ENCODE measurements around the gene LRRFIP2.
"Not testable (repeated sequence)": the region's sequence is repeated elsewhere in the genome, so short reads cannot be mapped to it uniquely, and the experiment has no call there.

Gene LRRFIP2

GRCh38 chr3:37217098-37217849 is 42.9 kb upstream of the LRRFIP2 start:
- TF ChIP-seq, protein P1, sequence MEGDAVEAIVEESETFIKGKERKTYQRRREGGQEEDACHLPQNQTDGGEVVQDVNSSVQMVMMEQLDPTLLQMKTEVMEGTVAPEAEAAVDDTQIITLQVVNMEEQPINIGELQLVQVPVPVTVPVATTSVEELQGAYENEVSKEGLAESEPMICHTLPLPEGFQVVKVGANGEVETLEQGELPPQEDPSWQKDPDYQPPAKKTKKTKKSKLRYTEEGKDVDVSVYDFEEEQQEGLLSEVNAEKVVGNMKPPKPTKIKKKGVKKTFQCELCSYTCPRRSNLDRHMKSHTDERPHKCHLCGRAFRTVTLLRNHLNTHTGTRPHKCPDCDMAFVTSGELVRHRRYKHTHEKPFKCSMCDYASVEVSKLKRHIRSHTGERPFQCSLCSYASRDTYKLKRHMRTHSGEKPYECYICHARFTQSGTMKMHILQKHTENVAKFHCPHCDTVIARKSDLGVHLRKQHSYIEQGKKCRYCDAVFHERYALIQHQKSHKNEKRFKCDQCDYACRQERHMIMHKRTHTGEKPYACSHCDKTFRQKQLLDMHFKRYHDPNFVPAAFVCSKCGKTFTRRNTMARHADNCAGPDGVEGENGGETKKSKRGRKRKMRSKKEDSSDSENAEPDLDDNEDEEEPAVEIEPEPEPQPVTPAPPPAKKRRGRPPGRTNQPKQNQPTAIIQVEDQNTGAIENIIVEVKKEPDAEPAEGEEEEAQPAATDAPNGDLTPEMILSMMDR (IDR thresholded peaks at IDR 0.05; ENCODE audit: low read depth, low read length, missing control alignments), result no peak
- H3K4me3 ChIP-seq (ENCODE audit: low read depth, low read length), result no peak overlapping the region
- no peak for DNase-seq (ENCODE audit: low read depth)

DNA sequence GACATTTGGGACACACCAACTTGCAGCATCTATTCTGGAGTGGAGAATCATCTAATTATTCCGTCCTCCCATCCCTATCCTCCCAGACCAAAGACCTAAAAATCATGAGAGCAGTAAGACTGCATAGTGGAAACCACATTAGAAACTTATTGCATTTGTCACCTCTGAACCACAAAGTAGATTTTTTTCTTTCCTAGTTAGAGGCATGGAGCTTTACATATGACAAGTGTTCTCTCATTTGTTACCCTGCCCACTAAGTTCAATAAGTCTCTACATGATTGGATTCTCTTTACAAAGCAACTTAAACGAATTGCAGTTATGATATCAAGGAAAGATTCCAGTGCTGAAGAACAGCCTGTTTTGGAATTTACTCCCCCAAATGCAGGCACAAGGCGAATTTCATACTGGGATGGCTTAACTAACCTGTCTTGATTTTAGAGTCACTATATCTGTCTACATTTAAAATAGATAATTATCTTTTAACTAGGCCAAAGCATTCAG is 42.3 kb upstream of the LRRFIP2 start:
- TF ChIP-seq, protein P1 (IDR thresholded peaks at IDR 0.05; ENCODE audit: low read depth, low read length, missing control alignments), result no peak
- H3K4me3 ChIP-seq (ENCODE audit: low read depth, low read length), result no peak overlapping the region
- DNase-seq (ENCODE audit: low read depth), result no peak

GRCh38 chr3:37214076-37214475 is 39.7 kb upstream of the LRRFIP2 start:
- H3K4me3 ChIP-seq (ENCODE audit: low read depth, low read length), result no peak overlapping the region
- no peak for DNase-seq (ENCODE audit: low read depth)
- TF ChIP-seq, protein P1 (IDR thresholded peaks at IDR 0.05; ENCODE audit: low read depth, low read length, missing control alignments), result no peak

- no peak for DNase-seq (ENCODE audit: low read depth)
- H3K4me3 ChIP-seq (ENCODE audit: low read depth, low read length), result no peak overlapping the region
- TF ChIP-seq, protein P1 (IDR thresholded peaks at IDR 0.05; ENCODE audit: low read depth, low read length, missing control alignments), result no peak
Observed at GRCh38 chr3:37210230-37210629, 35.8 kb upstream of the LRRFIP2 start.

GRCh38 chr3:37208576-37208975 is 34.2 kb upstream of the LRRFIP2 start:
- DNase-seq (ENCODE audit: low read depth); H3K4me3 ChIP-seq (ENCODE audit: low read depth, low read length): not testable (repeated sequence)

- H3K4me3 ChIP-seq (ENCODE audit: low read depth, low read length); DNase-seq (ENCODE audit: low read depth): not testable (repeated sequence)
Observed at GRCh38 chr3:37208008-37208407, 33.6 kb upstream of the LRRFIP2 start.

DNA sequence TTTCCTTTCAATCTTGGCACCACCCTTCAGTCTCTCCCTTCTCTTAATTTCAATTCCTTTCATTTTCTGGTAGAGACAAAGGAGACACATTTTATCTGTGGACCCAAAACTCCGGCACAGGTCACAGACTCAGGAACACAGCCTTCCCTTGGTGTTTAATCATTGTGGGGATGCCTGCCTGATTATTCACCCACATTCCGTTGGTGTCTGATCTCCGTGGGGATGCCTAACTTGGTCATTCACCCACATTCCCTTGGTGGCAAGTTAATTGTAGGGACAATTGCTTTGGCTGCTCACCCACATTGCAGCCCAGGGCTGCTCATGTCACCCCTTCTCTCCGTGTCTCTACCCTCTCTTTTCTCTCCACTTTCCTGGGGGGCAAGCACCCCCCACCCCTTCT is 31.7 kb upstream of the LRRFIP2 start:
- not testable (repeated sequence) for H3K4me3 ChIP-seq (ENCODE audit: low read depth, low read length); DNase-seq (ENCODE audit: low read depth)

DNA sequence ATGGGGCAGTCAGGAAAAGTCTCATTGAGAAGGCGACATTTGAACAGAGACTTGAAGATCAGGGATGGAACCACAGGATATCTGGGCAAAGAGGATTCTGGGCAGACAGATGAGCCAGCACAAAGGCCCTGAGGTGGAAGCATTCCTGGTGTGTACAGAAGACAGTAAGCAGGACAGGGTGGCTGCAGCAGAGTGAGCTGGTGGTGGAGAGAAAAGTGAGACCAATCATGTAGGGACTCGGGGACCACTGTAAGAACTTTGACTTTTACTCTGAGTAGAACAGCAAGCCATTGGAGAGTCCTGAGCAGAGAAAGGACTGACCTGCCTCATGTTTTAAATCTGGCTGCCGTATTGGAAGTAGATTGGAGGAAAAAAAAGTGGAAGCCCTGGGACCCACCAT is 29.9 kb upstream of the LRRFIP2 start:
- TF ChIP-seq, protein P1 (IDR thresholded peaks at IDR 0.05; ENCODE audit: low read depth, low read length, missing control alignments), result no peak
- no peak overlapping the region for H3K4me3 ChIP-seq (ENCODE audit: low read depth, low read length)
- DNase-seq (ENCODE audit: low read depth), result no peak
